Fibroblast of lung (primary cell): ENCODE measurements around the gene MOCS2. TPM values are rescaled to one million over a fixed set of nuclear protein-coding genes. Genes with fewer than 3 reads are reported as not detected.

Source experiments
- DNase-seq, 2 donors: peaks; one replicate each; pipeline versions ENCODE4 v3.0.0 to v3.0.0-alpha.2; 2010; ENCODE audit warnings: low read depth in 2 of 2
- H2AFZ ChIP-seq: 2 replicates; pipeline ENCODE4 v1.5.1; 2012; ENCODE audit warnings: low read length, control low read depth, inconsistent platforms
- H3K27ac ChIP-seq: 2 replicates; pipeline ENCODE4 v1.5.1; 2011; ENCODE audit warnings: low read length, control low read depth; ENCODE audit not compliant: insufficient read depth
- H3K27me3 ChIP-seq: 2 replicates; pipeline ENCODE4 v1.5.1; 2011; ENCODE audit warnings: mild to moderate bottlenecking, low read length; ENCODE audit not compliant: control insufficient read depth, insufficient read depth
- H3K36me3 ChIP-seq: 2 replicates; pipeline ENCODE4 v1.5.1; 2011; ENCODE audit warnings: low read length; ENCODE audit not compliant: control insufficient read depth, insufficient read depth
- H3K4me1 ChIP-seq: 2 replicates; pipeline ENCODE4 v1.5.1; 2011; ENCODE audit warnings: low read length; ENCODE audit not compliant: control insufficient read depth, insufficient read depth; ENCODE audit errors: extremely low read depth
- H3K4me2 ChIP-seq: 2 replicates; pipeline ENCODE4 v1.5.1; 2011; ENCODE audit warnings: low read length, control low read depth; ENCODE audit not compliant: insufficient read depth; ENCODE audit errors: extremely low read depth
- H3K4me3 ChIP-seq, 4 experiments: fragments of 200-600 bp in 1 of 4; sonication (generic) in 1 of 4; replicated peaks in 1 of 4; 2 replicates each; pipeline ENCODE4 v1.5.1; 2011 to 2016; ENCODE audit warnings: low read length in 4 of 4, low read depth in 3 of 4, mild to moderate bottlenecking in 3 of 4, control low read depth in 2 of 4, inconsistent platforms in 1 of 4, mixed read lengths in 1 of 4; ENCODE audit not compliant: insufficient read depth in 1 of 4; ENCODE audit errors: control extremely low read depth in 1 of 4
- H3K79me2 ChIP-seq: 2 replicates; pipeline ENCODE4 v1.5.1; 2012; ENCODE audit warnings: mild to moderate bottlenecking, low read length, inconsistent platforms; ENCODE audit not compliant: control insufficient read depth, insufficient read depth
- H3K9ac ChIP-seq: 2 replicates; pipeline ENCODE4 v1.5.1; 2011; ENCODE audit warnings: mild to moderate bottlenecking, low read length, control low read depth; ENCODE audit not compliant: insufficient read depth
- H3K9me3 ChIP-seq: 2 replicates; pipeline ENCODE4 v1.5.1; 2012; ENCODE audit warnings: low read depth, low read length; ENCODE audit not compliant: control insufficient read depth, insufficient read depth
- H4K20me1 ChIP-seq: 2 replicates; pipeline ENCODE4 v1.5.1; 2011; ENCODE audit warnings: low read length; ENCODE audit not compliant: control insufficient read depth, insufficient read depth; ENCODE audit errors: extremely low read depth
- CTCF ChIP-seq, 2 donors: IDR thresholded peaks in 1 of 2; conservative IDR thresholded peaks in 1 of 2; 1 replicate in 1 of 2; 2 replicates in 1 of 2; pipeline ENCODE4 v1.5.1; 2011 to 2012; ENCODE audit warnings: low read length in 2 of 2, control low read depth in 1 of 2, inconsistent platforms in 1 of 2, low read depth in 1 of 2, mild to moderate bottlenecking in 1 of 2
- EZH2 ChIP-seq: IDR thresholded peaks from 2 replicates; pipeline ENCODE4 v1.5.1; 2012; ENCODE audit warnings: low read length, control low read depth, mild to moderate bottlenecking; ENCODE audit errors: missing control alignments
- polyA plus RNA-seq, 2 donors: library from polyadenylated mRNA; depleted of rRNA in 1 of 2; stranded (reverse) in 1 of 2; unstranded in 1 of 2; fragments of >200 nt; gene quantifications; 2 replicates each; pipeline ENCODE4 v1.2.1, GENCODE V29; 2011 to 2012; ENCODE audit warnings: missing spikeins in 1 of 2
- total RNA-seq: library from RNA; depleted of rRNA; stranded (reverse); fragments of >200 nt; gene quantifications from 2 replicates; pipeline ENCODE4 v1.2.1, GENCODE V29; 2014

Gene MOCS2
- total and polyA plus RNA-seq, 2 donors (not counting 1 experiment from before 2014, with no cell fraction given), result 44.4 to 122 TPM

DNA sequence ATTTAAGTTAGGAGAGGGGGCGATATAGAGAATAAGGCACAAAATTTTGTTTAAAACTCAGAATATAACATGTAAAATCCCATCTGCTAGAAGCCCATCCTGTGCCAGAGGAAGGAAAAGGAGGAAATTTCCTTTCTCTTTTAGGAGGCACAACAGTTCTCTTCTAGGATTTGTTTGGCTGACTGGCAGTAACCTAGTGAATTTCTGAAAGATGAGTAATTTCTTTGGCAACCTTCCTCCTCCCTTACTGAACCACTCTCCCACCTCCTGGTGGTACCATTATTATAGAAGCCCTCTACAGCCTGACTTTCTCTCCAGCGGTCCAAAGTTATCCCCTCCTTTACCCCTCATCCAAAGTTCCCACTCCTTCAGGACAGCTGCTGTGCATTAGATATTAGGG is 18.3 kb downstream of the MOCS2 start:
- H3K27ac ChIP-seq, result no peak overlapping the region
- peaks cover 5% of the 10 kb centered on the region for H3K4me1 ChIP-seq
- peak; percentile 10 to 12 for TF ChIP-seq CTCF (conservative IDR thresholded peaks at IDR 0.05 in 1 of 2, IDR thresholded peaks at IDR 0.05 in 1 of 2; ENCODE audit: low read depth in 1 of 2, low read length in 2 of 2)
- no peak for TF ChIP-seq EZH2
- H3K9ac ChIP-seq, result no peak overlapping the region
- H3K36me3 ChIP-seq, result peaks cover 4% of the 10 kb centered on the region
- H4K20me1 ChIP-seq, result no peaks in the 10 kb centered on the region
- H3K4me2 ChIP-seq, result no peak overlapping the region
- H3K79me2 ChIP-seq, result no peaks in the 10 kb centered on the region
- H3K27me3 ChIP-seq, result no peaks in the 10 kb centered on the region
- no peak overlapping the region for H2AFZ ChIP-seq
- no peak overlapping the region for H3K4me3 ChIP-seq
- H3K9me3 ChIP-seq, result no peaks in the 10 kb centered on the region
- peak; percentile 64 for DNase-seq

DNA sequence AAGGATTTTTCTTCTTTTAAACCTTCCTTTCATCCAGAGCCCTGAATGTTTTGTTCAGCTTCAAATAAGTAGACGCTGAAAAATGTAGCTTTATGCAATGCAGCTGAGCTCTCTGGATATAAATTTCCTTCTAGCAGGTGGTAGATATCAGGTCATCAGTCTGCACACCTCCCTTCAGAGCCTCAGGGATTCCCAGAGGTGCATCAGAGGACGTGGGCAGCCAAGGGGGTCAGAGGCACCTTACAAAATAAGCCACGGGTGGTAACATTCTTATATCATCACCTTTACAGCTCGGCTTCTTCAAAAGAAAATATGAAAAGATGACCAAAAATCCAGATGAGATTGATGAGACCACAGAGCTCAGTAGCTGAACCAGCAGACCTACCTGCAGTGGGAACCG is 19.3 kb downstream of the MOCS2 start:
- Histone ChIP-seq H3K4me2 (no peak overlapping the region), H3K79me2 (no peaks in the 10 kb centered on the region), H3K9ac (no peak overlapping the region), H3K27me3 (no peaks in the 10 kb centered on the region), H3K27ac (no peak overlapping the region), H3K4me1 (peaks cover 5% of the 10 kb centered on the region), H3K4me3 (no peak overlapping the region), H4K20me1 (no peaks in the 10 kb centered on the region), H2AFZ (no peak overlapping the region), H3K36me3 (peaks cover 3% of the 10 kb centered on the region), H3K9me3 (no peaks in the 10 kb centered on the region)
- TF ChIP-seq EZH2, result no peak
- DNase-seq, result no peak

GRCh38 chr5:53089481-53089991 is 20.0 kb downstream of the MOCS2 start:
- DNase-seq, result peak in 1 of 2 donors; percentile 58
- Histone ChIP-seq H3K4me1 (peaks cover 5% of the 10 kb centered on the region), H3K79me2 (no peaks in the 10 kb centered on the region), H4K20me1 (no peaks in the 10 kb centered on the region), H2AFZ (no peak overlapping the region), H3K9me3 (no peaks in the 10 kb centered on the region), H3K4me2 (peak overlapping the region; percentile 2), H3K27me3 (no peaks in the 10 kb centered on the region), H3K27ac (no peak overlapping the region), H3K4me3 (no peak overlapping the region), H3K36me3 (peaks cover 2% of the 10 kb centered on the region), H3K9ac (no peak overlapping the region)
- TF ChIP-seq CTCF (conservative IDR thresholded peaks at IDR 0.05 in 1 of 2, IDR thresholded peaks at IDR 0.05 in 1 of 2; ENCODE audit: low read depth in 1 of 2, low read length in 2 of 2), result no peak
- no peak for TF ChIP-seq EZH2
